ENCODE data around the gene TEPSIN. TPM values are rescaled to one million over a fixed set of nuclear protein-coding genes. Genes with fewer than 3 reads are reported as not detected.

TEPSIN gene
- total RNA-seq, 1 experiment from 2014 or later: 20.4 TPM

DNA sequence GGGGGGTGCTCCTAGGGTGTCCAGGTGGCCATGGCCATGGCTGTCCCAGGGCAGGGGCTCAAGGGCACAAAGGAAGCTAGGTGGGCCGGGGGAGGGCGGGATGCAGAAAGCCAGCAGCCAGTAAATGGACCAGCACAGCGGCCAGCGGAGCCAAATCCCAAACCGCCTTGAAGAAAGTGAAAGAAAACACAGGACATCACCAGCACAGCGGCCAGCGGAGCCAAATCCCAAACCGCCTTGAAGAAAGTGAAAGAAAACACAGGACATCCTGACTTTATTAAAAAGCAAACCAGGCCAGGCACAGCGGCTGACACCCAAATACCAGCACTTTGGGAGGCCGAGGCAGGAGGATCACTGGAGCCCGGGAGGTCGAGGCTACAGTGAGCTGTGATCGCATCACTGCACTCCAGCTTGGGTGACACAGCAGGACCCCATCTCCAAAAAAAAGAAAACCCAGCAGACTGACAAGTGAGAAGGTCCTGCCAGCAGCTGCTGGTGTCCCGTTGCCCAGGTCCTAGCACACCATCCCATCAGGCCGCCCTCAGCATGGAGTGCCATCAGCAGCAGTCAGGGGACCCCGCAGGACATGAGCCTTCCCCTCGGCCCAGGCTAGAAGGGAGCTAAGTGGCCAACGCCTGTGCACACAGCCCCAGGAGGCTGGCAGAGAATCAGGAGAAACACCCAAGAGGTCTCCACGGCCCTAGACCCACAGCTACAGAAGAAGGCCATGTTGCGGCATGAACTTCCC lies 39.3 kb upstream of the TEPSIN start:
- Histone ChIP-seq H3K4me1 (replicated peaks) (no peaks in the 10 kb centered on the region), H3K27me3 (replicated peaks) (no peaks in the 10 kb centered on the region), H3K27ac (no peak overlapping the region), H3K4me3 (no peak overlapping the region), H3K9me3 (replicated peaks) (no peaks in the 10 kb centered on the region), H3K36me3 (peaks cover 90% of the 10 kb centered on the region)
- no peak for DNase-seq (ENCODE audit: low read depth in 1 of 2, low spot score in 2 of 2)

DNA sequence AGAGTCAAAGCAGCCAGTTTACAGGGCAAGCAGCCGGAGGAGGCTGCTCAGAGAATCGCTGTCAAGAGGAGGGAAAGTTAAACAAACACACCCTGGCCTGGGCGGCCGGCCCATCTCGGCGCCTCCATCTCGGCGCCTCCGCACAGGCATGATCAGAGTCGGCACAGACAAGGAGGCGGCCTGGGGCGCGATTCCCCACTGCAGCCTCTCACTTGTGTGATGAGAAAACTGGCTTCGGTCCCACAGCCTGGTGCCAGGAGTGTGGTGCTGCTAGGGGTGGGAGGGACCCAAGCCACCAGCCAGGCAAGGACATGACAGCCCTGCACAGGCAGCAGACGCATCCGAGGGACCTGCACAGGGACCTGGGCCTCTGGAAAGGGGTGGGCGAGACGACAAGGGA lies 38.6 kb upstream of the TEPSIN start:
- Histone ChIP-seq H3K9me3 (replicated peaks) (no peaks in the 10 kb centered on the region), H3K27me3 (replicated peaks) (no peaks in the 10 kb centered on the region), H3K36me3 (peaks cover 90% of the 10 kb centered on the region), H3K4me1 (replicated peaks) (no peaks in the 10 kb centered on the region), H3K4me3 (no peak overlapping the region), H3K27ac (no peak overlapping the region)
- DNase-seq (ENCODE audit: low read depth in 1 of 2, low spot score in 2 of 2): no peak

DNA sequence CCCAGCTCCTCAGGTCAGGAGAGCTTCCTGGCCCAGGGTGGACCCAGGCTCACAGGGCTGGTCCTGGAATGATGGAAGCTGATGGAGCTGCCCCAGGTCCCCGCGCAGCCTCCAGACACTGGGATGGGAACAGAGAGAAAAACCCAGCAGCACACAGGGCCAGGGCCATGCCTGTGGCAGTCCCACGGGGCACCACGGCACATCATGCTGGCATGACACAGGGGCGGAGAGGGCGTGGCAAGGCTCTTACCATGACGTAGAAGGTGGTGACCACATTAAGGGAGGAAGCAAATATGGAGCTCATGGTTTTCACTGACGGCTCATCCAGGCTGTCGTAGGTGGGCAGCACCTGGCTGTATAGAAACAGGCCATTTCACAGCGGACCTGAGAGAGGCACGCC lies 37.9 kb upstream of the TEPSIN start:
- no peak for DNase-seq (ENCODE audit: low read depth in 1 of 2, low spot score in 2 of 2)
- Histone ChIP-seq H3K9me3 (replicated peaks) (no peaks in the 10 kb centered on the region), H3K4me1 (replicated peaks) (no peaks in the 10 kb centered on the region), H3K36me3 (peaks cover 90% of the 10 kb centered on the region), H3K27me3 (replicated peaks) (no peaks in the 10 kb centered on the region), H3K27ac (no peak overlapping the region), H3K4me3 (no peak overlapping the region)

DNA sequence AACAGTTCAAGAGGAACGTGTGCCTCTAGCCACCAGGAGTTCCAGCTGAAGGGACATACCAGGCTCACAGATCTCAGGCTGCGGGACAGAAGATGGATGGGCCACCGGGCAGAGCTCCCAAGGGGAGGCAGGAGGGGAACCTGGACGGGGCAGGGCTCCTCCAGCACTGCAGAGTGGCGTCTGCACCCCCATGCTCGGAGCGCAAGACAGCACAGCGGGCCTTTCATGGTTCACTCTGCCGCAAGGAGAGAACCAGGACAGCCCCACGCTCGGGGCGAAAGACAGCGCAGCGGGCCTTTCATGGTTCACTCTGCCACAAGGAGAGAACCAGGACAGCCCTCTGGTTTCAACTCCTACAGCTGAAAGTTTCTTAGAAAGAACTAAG lies 35.6 kb upstream of the TEPSIN start:
- Histone ChIP-seq H3K27ac (no peak overlapping the region), H3K36me3 (peaks cover 91% of the 10 kb centered on the region), H3K4me3 (no peak overlapping the region), H3K27me3 (replicated peaks) (no peaks in the 10 kb centered on the region), H3K4me1 (replicated peaks) (no peaks in the 10 kb centered on the region), H3K9me3 (replicated peaks) (no peaks in the 10 kb centered on the region)
- DNase-seq (ENCODE audit: low read depth in 1 of 2, low spot score in 2 of 2): no peak

DNA sequence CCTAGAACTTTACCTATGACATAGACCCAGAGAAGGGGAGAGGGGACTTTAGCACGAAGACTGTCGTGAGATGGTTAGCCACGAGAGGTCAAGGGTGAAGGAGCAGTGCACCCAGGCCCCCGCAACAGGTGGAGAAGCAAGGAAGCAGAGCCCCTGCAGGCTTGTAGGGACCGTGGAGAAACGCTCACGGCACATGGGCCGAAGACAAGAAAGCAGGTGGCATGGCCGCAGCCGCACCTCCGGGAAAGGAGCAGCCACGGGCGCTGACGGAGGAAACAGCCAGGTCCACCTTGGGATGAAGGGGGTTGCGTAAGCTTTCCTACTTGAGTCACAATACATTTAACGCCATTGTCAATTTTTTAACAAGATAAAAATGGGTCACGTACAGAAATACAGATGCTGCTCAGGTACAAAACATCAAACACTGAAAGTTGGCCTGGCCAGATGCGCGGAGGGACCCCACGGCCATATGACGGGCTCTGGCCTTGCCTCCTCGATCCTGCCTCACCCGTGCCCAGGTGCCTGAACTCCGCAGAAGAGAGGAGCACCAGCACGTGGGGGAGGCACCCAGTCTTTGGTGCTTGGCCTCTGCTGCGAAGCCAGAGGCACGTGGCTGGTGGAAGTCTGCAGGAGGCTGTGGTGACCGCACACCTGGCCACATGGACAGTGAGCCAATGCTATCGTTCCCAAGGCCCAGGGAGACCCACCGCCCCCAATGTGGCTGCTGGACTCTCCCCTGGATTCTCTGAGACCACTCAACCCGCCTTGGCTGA lies 35.0 kb upstream of the TEPSIN start:
- Histone ChIP-seq H3K4me1 (replicated peaks) (no peaks in the 10 kb centered on the region), H3K27ac (no peak overlapping the region), H3K36me3 (peaks cover 91% of the 10 kb centered on the region), H3K4me3 (no peak overlapping the region), H3K27me3 (replicated peaks) (no peaks in the 10 kb centered on the region), H3K9me3 (replicated peaks) (no peaks in the 10 kb centered on the region)
- no peak for DNase-seq (ENCODE audit: low read depth in 1 of 2, low spot score in 2 of 2)

DNA sequence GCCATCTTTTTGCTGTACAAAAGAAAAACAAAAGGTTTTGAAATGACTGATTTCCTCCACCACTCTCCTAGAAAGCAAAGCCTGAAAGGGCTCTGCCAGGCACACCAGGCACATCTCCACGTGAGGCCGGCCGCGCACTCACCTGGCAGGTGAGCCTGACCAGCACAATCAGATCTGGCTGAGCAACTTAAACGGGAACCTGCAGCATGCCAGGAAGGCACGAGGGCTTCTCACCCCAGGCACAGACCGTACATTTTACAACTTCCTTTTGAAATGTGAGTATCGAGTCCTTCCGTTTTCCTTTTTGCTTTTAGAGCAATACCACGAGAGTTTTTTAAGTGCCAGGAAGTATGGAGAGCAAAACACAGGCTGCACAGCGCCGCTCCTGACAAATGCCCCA lies 33.8 kb upstream of the TEPSIN start:
- no peak overlapping the region for H3K27ac ChIP-seq
- H3K4me3 ChIP-seq: no peak overlapping the region
- H3K36me3 ChIP-seq: peaks cover 79% of the 10 kb centered on the region
- no peaks in the 10 kb centered on the region for H3K9me3 ChIP-seq (replicated peaks)
- H3K27me3 ChIP-seq (replicated peaks): no peaks in the 10 kb centered on the region
- DNase-seq (ENCODE audit: low read depth in 1 of 2, low spot score in 2 of 2): no peak
- H3K4me1 ChIP-seq (replicated peaks): no peaks in the 10 kb centered on the region

DNA sequence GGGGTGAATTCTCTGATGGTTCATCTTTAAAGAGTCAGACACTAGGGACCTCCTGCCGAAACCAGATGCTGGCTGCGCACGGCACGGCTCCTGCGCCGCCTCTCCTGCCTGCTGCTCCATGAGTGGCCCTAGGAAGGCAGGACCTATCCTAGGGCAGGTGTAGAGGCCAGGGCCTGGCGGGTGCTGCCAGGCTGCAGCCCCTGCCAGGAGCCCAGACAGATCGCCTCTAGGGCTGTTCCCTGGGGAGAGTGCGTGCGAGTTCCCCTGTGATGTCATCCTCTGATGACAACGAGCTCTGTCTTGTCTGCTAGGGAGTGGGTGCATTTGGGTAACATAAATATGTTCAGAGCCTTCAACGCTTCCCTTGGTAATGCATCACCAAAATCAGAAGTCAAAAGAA lies 32.4 kb upstream of the TEPSIN start:
- no peaks in the 10 kb centered on the region for H3K27me3 ChIP-seq (replicated peaks)
- H3K9me3 ChIP-seq (replicated peaks): no peaks in the 10 kb centered on the region
- no peak overlapping the region for H3K27ac ChIP-seq
- no peaks in the 10 kb centered on the region for H3K4me1 ChIP-seq (replicated peaks)
- H3K36me3 ChIP-seq: peaks cover 68% of the 10 kb centered on the region
- DNase-seq (ENCODE audit: low read depth in 1 of 2, low spot score in 2 of 2): no peak
- no peak overlapping the region for H3K4me3 ChIP-seq

DNA sequence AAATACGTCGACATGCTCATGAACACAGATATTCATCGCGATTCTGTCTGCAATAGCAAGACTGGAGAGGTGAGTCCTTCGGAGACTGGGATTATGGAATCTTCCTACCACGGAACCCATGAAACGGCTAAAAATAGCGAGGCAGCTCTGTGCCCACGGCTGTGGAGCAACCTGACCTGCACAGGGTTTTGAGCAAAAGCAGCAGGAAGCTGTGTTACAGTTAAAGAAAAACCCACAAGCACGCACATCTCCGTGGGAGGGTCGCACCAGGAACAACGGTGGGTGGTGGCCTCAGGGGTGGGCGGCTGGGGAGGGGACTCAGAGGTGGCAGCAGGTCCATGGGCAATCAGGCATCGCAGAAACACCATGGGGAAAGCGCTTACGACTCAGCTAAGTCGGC lies 31.4 kb upstream of the TEPSIN start:
- H3K9me3 ChIP-seq (replicated peaks): no peaks in the 10 kb centered on the region
- H3K27me3 ChIP-seq (replicated peaks): no peaks in the 10 kb centered on the region
- no peak for DNase-seq (ENCODE audit: low read depth in 1 of 2, low spot score in 2 of 2)
- H3K4me1 ChIP-seq (replicated peaks): no peaks in the 10 kb centered on the region
- no peak overlapping the region for H3K27ac ChIP-seq
- H3K36me3 ChIP-seq: peaks cover 71% of the 10 kb centered on the region
- H3K4me3 ChIP-seq: no peak overlapping the region

DNA sequence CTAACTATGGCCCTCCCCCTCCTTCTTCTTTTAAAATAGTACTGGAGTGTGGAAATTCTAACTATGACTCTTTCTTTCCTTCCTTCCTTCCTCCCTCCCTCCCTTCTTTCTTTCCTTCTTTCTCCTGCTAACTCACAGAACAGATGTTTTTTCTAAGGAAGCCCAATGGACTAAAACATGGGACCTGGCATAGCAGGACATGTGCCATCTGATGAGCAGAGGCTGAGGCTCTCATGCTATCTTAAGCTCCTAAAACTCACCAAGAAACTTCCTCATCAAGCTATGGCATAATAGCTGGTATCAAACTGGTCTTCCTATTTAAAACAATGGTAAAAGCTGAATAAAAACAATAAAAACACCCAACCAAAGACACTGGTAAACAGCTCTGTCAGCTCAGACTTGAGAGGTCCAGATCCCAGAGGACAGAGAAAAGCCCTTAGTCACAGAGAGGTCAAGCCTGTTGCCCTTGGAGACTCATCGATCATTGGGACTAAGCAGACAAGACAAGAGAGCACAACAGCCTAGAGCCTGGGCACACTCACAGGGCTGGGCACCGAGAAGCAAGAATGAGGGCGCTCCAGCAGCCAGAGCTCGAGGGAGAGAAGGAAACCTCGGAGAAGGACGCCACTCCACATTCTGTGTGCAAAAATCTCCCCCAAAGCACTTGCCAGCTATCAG lies 28.7 kb upstream of the TEPSIN start:
- Histone ChIP-seq H3K36me3 (peaks cover 71% of the 10 kb centered on the region), H3K4me3 (no peak overlapping the region), H3K27me3 (replicated peaks) (no peaks in the 10 kb centered on the region), H3K27ac (no peak overlapping the region), H3K4me1 (replicated peaks) (no peaks in the 10 kb centered on the region), H3K9me3 (replicated peaks) (no peaks in the 10 kb centered on the region)
- no peak for DNase-seq (ENCODE audit: low read depth in 1 of 2, low spot score in 2 of 2)

DNA sequence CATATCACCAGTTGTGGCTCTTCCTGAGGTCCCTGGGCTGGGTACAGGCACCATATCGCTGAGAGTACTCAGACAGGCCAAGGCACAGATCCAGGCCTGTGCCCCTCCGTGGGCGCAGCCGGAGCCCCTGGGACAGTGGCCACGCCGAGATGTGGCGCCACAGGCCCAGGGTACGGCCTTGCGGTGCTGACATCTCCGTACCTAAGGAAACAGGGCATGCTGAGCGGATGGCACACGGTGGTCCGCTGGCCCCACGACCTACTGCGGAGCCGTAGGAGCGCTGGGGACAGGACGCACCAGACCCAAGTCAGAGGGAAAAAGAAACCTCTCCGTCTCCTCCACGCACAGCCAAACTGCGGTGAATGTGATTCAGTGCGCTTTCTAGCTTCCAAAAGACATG lies 26.7 kb upstream of the TEPSIN start:
- H3K36me3 ChIP-seq: peaks cover 75% of the 10 kb centered on the region
- H3K27ac ChIP-seq: no peak overlapping the region
- H3K4me3 ChIP-seq: no peak overlapping the region

DNA sequence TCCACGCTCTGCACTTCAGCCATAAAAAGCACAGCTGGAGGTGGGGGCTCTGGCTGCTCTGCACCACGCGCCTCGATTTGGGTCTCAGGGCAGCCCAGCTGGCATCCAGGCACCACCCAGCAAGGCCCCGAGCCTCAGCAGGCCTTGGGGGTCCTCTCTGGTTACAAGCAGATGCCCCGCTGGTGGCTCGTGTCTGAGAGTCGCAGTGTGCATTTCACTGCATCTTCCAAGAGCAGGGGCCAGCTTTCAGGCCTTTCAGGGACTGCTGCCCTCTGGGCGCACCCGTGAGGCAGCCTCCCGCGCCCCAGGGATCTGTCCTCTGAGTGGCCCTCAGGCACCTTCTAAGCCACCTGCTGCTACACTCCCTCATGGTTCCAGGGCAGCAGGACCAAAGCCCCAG lies 25.8 kb upstream of the TEPSIN start:
- Histone ChIP-seq H3K4me1 (replicated peaks) (no peaks in the 10 kb centered on the region), H3K9me3 (replicated peaks) (no peaks in the 10 kb centered on the region), H3K27me3 (replicated peaks) (no peaks in the 10 kb centered on the region), H3K36me3 (peaks cover 75% of the 10 kb centered on the region), H3K4me3 (no peak overlapping the region), H3K27ac (no peak overlapping the region)
- no peak for DNase-seq (ENCODE audit: low read depth in 1 of 2, low spot score in 2 of 2)

More for the DNA sequence above, 26.7 kb upstream of the TEPSIN start:
- Histone ChIP-seq H3K27me3 (replicated peaks) (no peaks in the 10 kb centered on the region), H3K4me1 (replicated peaks) (no peaks in the 10 kb centered on the region), H3K9me3 (replicated peaks) (no peaks in the 10 kb centered on the region)
- no peak for DNase-seq (ENCODE audit: low read depth in 1 of 2, low spot score in 2 of 2)

DNA sequence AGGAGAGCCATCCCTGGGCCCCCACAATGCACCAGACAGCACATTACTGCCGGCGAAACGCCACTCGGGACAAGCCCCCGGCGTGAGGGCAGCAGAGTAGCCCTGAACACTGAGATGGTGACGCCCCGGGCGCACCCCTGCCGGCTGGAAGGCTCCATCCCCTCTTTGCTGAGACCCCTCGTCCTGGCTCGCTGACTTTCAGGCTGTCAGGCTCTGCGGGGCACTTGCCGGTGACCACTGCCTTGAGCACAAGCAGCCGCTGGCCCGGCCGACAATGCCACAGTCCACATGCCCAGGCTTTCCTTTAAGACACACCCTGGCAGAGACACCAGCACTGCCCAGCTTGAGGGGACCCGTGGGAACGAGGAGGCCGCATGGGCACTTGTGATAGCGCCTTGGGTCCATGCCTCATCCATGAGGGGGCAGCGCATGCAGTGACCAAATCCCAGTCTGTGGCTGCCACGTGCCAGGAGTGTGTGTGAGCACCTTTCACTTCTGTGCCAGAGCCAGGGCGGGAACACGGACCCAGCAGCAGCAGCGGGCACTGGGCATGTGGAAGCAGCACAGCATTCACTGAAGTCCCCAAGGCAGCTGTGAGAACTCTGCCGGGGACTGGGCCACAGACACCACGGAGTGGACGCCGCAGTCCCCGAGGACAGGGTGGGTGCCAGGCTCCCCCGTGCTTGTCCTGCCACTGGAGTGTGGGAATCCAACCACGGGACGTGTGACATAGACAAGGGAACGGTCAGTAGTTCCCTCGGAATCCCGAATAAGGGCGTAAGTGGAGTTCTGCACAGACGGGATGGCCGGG lies 24.7 kb upstream of the TEPSIN start:
- Histone ChIP-seq H3K27me3 (replicated peaks) (no peaks in the 10 kb centered on the region), H3K9me3 (replicated peaks) (no peaks in the 10 kb centered on the region), H3K36me3 (peaks cover 77% of the 10 kb centered on the region), H3K4me1 (replicated peaks) (no peaks in the 10 kb centered on the region), H3K4me3 (no peak overlapping the region), H3K27ac (no peak overlapping the region)
- no peak for DNase-seq (ENCODE audit: low read depth in 1 of 2, low spot score in 2 of 2)

DNA sequence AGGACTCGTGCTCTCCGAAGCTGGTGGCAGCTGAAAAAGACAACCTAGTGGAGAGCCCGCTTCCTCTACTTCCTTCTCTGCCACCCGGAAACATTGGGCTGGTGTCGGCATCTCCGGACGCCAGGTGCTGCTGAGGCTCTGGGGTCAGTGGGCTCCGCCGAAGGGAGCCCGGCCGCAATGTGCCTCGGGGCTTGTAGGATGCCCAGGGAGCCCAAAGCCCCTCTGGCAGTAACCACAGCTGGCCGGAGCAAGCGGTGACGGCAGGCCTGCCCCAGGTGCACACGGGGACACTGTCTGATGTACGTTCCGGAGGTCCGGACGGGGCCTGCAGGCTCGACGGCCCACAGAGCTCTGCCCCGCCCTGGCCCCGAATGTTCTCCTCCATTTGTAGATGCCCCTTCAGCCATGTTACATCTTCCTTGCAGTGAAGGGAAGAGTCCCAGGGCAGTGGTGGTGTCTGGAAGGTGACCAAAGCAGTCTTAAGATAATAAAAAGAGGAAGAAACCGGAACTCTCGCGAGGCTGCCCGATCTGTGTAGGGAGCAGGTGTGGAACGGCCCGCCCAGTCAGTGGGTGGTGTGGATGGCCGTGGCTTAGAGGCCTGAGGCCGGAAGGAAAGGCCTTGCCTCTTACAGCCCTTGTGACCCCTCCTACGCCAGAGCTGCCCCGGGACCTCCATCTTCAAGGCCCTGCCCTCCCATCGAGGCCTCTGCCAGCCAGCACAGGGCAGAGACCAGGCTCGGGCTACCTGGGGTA lies 22.9 kb upstream of the TEPSIN start:
- Histone ChIP-seq H3K4me1 (replicated peaks) (no peaks in the 10 kb centered on the region), H3K4me3 (no peak overlapping the region), H3K36me3 (peaks cover 91% of the 10 kb centered on the region), H3K9me3 (replicated peaks) (no peaks in the 10 kb centered on the region), H3K27ac (no peak overlapping the region), H3K27me3 (replicated peaks) (no peaks in the 10 kb centered on the region)
- no peak for DNase-seq (ENCODE audit: low read depth in 1 of 2, low spot score in 2 of 2)

Measured in SJSA1 (cell line).